Endothelial cell of hepatic sinusoid (primary cell): ENCODE results near the gene MPPED1.

ENCODE experiments used
- in situ Hi-C: cut with HindIII; loops from 2 replicates; pipeline ENCODE4 v1.10.0; 2017; ENCODE audit warnings: low sequenced_read_pairs

MPPED1 gene

DNA sequence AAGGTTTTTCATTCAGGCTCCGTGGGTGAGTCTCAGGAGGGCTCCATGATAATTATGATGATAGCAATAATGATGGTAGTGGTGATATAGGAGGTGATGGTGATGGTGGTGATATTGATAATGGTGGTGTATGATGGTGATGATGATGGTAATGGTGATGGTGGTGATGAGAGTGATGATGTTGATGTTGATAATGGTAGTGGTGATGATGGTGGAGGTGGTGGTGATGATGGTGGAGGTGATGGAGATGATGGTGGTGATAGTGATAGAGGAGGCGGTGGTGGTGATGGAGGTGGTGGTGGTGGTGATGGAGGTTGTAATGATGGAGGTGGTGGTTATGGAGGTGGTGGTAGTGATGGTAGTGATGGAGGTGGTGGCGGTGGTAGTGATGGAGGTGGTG, 79.4 kb downstream of the MPPED1 start:
- in situ Hi-C loops: no loop called here

DNA sequence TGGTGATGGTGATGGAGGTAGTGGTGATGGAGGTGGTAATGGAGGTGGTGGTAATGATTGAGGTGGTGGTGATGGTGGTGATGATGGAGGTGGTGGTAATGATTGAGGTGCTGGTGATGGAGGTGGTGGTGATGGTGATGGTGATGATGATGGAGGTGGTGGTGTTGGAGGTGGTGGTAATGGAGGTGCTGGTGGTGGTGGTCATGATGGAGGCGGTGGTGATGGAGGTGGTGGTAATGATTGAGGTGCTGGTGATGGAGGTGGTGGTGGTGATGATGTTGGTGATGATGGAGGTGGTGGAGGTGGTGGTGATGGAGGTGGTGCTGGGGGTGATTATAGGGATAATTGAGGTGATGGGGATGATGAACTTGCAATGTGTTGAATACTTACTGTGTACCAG, 79.9 kb downstream of the MPPED1 start:
- in situ Hi-C loops: no loop called here

DNA sequence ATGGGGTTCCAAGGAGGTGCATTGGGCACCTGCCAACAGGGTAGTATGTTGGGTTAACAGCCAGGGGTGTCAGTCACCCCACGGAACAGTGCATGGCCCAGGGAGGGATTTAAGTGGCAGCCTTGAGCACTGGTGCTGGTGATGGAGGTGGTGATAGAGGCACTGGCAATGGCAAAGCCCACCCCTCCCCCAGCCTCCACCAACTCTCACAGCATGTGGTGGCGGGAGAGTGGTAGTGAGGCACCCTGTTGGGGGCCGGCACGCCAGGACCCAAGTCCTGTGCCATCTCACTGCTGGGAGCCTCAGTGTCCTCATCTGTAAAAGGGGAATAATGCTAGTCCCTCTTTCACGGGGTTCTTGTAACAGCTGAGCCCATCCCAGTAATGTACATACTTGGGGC, 81.5 kb downstream of the MPPED1 start:
- in situ Hi-C loops: no loop called here

DNA sequence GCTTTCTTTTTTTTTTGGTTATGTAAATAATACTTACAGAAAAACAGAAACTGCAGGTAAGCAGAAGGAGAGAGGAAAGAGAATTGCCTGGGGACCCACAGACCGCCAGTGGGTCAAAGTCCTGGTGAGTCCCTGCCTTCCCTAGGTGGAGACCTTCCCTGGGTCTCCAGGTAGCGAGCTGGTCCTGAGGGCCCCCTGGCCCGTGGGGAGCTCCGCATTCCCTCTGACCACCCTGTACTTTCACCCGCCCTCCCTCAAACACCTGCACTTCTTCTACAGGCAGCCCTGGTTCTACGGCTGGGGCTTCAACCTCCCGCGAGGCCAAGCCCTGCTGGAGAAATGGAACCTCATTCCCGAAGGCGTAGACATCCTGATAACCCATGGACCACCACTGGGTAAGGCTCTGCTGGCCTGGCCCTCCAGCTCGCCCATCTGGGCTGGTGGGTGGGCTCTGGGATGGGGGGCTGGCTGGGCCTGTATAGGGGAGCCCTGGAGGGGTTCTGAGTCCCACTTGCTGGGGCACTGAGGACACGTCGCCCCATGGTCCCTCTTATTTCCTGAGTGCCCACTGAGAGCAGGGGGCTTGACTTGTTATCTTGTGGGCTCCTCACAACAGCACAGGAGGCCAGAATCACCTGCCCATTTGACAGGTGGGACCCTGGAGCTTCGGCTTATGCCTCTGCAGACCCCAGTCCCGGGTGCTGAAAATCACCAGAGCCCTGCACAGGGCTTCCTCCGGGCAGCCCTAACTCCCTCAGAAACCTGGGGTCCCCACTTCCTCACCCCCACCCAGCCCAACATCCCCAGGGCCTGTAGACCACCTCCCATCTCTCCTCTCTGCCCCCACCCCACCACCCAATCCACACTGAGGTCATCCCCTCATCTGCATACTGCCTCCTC, 86.4 kb downstream of the MPPED1 start:
- in situ Hi-C loops: no loop called here

DNA sequence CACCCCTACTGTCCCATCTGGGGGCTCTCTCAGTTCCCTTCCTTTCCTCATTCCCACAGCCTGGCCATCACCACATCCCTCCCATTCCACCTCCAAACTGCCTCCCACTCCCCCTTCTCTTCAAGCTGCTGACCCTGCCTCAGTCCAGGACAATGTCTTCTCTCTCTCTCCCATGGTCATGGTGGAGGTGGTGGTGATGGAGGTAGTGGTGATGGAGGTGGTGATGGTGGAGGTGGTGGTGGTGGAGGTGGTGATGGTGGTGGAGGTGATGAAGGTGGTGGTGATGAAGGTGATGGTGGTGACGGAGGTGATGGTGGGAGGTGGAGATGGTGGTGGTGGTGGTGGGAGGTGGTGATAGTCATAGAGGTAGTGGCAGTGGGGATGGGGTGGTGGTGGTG, 87.0 kb downstream of the MPPED1 start:
- in situ Hi-C loops: no loop called here

DNA sequence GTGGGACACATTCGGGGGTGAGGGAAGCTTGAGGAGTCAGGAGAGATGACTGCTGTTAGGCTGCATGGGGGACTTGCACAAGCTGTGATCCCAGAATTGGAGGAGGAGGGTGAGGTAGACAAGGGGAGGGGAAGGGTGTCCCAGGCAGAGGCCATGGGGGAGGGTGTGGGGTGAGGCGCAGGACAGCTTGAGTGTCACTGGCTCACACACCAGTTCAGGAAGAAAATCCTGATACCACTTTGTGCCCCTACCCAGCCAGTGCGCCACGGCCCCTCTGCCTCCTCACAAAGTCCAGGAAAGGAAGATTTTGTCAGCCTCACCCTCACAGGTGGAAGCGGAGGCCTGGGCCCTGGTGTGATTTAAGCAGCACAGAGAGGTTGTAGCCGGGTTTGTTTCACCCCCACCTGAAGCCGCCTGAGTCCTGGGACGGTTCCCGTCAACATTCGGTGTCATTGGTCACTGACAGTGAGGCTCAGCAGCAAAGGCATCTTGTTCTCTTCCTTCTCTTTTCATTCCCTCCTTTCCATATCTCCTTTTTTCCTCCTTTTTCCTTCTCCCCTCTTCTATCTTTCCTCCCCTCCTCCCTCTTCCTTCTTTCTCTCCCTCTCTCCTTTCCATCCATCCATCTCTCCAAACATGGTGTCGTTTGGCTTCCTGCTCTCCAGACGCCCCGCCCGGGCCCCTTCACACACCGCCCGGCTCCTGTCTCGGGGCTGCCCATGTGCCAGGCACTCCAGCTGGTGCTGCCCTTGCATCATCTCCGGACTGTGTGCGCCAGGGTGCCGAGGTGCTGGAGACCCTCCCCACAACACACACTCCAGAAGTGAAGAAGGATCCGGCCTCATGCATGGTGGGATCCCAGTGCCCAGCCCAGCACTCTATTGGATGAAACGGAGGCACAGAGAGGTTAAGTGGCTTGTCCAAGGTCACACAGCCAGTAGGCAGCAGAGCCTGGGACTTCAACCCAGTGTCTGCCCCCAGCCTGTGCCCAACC, 89.3 kb downstream of the MPPED1 start:
- in situ Hi-C loops: no loop called here

DNA sequence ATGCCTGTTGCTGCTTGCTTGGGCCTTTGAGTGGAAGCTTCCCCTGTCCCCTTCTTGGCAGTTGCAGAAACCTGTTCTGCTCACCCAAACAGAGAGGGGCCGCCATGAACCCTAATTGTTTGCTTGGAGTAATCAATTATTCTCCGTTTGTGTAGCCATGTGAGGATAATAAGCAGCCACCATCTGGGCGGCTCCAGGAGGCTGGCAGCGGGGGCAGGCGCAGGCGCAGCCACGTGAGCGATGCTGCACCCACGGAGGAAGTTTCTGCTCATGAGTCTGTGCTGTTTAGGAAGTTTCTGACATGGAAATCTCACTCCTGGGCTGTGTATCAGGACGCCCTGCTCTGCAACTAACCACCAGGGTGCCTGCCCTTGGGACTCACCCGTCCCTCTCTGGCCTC, 90.1 kb downstream of the MPPED1 start:
- in situ Hi-C loops: no loop called here

DNA sequence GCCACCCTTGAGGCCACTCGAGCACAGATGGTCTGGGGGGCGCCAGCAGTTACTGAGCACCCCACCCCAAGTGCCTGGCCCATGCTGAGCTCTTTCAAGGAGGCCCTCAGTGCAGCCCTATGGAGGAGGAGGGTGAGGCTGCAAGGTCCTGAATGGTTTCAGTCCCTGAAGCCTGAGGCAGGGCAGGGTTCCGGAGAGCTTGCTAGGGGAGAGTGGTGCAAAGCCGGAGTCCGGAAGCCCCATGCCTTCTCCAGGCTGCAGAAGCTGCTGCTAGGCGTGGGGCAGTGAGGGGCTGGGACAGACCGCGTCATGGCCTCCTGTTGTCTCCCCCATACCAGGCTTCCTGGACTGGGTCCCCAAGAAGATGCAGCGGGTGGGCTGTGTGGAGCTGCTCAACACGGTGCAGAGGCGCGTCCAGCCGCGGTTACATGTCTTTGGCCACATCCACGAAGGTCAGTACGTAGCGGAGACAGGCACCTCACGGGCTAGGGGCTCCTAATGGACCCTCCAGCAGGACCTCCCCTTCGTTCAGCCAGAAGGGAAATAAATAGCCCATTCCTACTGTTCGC, 90.6 kb downstream of the MPPED1 start:
- in situ Hi-C loops: no loop called here

DNA sequence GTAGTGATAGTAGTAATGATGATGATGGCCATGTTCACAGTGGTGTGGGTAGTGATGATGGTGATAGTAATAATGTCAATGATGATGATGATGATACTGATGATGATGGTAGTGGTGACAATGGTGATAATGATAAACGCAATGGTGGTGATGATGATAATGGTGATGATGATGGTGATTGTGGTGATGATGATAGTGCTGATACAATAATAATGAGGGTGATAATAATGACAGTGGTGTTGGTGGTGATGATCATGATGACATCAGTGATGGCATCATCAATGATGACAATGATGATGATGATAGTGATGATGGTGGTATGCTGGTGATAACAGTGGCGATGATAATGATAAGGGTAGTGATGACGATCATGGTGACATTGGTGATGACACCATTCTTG, 92.3 kb downstream of the MPPED1 start:
- in situ Hi-C loops: no loop called here

DNA sequence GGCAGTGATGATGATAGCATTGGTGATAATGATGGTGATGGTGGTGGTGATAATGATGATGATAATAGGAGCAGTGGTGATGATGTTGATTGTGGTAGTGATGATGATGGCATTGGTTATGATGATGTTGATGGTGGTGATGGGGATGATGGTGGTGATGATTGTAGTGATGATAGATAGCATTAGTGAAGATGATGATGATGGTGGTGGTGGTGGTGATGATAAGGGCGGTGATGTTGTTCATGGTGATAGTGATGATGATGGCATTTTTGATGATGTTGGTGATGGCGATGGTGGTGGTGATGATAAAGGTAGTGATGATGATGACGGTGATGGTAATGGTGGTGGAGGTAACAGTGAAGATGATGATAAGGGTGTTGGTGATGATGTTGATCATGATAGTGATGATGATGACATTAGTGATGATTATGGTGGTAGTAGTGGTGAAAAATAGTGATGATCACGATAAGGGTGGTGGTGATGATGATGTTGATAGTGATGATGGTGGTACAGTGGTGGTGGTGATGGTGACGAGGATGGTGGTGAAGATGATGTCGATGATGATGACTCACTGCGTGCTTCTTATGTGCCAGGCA, 93.0 kb downstream of the MPPED1 start:
- in situ Hi-C loops: no loop called here

DNA sequence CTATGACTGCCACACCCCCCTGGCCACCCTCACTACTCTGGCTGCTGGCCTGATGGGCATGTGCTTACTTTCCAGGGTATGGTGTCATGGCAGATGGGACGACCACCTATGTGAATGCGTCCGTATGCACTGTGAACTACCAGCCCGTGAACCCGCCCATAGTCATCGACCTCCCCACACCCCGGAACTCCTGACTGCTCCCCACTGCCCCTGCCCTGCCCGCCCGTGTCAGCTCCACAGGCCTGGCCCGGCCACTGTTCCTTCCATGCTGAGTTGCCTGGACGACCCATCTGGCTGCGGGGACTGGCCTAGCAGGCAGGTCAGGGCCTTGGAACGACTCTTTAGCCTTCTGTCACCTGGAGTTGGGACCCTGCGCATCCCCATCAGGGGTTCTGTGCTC, 93.6 kb downstream of the MPPED1 start:
- in situ Hi-C loops: no loop called here

DNA sequence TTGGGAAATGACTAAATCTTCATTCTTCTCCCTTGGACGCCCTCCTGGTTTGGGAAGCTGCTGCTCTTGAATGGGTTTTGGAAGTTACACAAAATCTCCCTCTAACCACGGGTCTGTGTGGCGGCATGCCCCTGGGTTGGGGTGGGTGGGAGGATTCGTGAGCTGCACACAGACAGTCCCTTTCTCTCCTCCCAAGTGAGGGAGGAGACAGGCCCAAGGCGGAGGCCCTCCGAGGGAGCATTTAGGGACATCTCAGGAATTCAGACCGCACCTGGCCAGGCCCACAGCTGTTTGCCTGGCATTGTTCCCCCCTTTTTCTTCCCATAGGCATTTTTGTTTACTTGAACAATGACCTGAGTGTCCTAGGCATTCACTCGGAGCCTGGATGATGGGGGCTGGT, 94.1 kb downstream of the MPPED1 start:
- in situ Hi-C loops: no loop called here

DNA sequence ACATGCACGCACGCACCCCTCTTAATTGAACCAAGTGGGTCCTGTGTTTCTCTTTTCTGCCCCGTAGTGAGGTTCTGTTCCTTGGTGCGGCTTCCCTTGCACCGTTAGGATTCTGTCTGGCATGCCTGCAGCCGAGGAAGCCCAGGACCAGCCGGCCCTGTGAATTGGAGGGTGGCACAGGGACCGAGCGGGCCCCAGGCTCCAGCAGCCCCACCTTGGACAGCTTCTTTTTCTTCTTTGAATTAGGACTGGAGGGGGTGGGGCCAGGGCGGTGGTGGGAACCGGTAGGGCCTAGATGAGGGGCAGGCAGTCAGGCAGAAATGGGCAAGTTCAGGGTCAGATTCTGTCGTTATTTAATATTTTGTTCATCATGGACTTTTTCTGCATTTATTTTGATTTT, 94.7 kb downstream of the MPPED1 start:
- in situ Hi-C loops: no loop called here

DNA sequence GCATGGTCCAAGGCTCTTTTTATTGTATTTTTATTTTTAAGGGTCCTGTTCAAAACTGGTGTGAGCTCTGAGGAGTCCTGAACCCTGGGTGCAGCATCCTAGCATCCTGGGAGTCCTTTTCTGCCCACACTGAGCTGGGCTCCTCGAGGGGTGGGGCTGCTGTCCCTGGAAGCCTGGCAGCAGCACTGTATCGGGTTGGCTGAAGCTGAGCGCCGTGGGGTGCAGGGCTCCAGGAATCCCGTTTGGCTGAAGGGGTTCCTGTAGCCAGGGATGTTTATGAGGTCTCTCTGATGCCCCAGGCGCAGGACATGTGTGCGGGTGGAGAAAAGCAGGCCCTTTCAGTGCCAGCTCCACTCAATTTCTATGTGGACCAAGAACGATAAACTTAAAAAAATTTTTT, 95.4 kb downstream of the MPPED1 start:
- in situ Hi-C loops: no loop called here

DNA sequence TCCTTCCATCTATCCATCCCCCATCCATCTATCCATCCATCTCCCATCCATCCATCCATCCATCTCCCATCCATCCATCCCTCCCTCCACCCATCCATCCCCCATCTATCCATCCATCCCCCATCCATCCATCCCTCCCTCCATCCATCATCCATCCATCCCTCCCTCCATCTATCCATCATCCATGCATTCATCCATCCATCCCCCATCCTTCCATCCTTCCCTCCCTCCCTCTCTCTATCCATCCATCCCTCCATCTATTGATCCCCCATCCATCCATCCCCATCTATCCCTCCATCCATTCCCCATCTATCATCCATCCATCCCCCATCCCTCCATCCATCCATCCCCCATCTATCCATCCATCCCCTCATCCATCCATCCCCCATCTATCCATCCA, 96.7 kb downstream of the MPPED1 start:
- in situ Hi-C loops: no loop called here

DNA sequence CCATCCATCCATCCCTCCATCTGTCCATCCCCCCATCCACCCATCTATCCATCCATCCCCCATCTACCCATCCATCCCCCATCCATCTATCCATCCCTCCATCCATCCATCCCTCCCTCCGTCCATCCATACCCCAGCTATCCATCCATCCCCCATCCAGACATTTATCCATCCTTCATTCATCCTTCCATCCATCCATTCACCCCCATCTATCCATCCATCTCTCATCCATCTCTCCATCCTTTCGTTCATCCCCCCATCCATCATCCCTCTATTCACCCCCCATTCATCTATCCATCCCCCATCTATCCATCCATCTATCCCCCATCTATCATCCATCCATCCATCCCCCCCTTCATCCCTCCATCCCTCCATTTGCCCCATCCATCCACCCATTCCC, 97.5 kb downstream of the MPPED1 start:
- in situ Hi-C loops: no loop called here

DNA sequence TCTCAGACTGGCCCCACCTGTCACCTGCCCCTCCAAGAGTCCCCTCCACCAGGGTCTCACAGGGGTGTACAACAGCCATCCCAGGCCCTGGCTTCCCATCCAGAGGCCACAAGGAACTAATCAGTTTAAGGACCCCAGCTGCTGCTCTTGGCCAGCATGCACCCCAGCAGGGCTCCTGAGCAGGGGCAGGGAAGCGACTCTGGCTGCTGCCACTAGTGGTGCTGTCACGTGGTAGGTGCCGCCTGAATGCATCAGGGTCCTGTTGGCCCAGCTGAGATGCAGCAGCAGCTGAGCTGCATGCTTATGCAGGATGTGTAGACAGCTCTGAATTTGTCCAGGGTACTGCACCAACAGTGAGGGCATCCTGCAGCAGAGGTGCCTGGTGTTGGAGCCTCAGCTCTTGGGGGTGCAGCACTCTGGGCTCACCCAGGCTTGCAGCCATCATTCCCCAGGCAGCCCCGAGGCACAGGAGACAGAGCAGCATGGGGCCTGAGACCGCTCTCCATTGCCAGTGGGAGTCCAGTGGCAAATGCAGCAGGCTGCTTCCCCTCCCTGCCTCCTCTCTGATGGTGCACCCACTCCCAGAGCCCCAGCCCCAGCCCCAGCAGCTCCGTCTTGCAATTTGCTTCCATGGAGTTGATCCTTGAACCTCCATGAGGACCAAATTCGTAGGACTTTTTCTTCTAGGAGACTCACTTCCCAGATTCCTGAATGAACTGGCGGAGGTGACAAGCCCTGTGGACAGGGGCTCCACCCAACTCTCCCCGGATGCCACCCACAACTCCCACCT, 98.7 kb downstream of the MPPED1 start:
- in situ Hi-C loops: no loop called here

DNA sequence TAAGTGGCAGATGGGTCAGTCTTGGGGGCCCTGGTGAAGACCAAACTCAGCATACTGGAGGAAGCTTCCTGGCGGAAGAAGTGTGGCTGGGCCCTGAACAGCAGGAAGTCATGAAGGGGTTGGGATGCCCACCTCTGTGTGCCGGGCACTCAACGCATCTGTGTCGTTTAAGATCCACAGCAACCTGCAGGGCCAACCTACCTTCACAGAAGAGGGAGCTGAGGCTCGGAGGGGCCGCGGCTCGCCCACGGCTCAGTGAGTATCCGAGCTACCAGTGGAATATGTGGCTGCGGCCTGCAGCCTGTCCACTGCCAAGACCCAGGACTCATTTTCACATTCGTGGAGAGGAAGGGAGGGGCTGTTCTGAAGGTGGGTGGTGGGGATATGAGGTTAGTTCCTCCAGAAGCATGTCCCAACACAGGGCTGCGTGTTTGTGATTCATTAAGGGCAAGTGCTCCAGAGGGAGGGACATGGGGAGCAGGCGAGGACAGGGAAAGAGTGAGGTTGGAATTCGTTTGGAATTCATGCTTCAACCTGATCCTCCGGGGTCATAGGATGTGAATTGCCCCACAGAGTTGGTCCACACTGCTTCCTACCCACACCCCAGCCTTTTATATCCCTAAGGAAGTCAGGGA, 99.6 kb downstream of the MPPED1 start:
- in situ Hi-C loops: no loop called here

DNA sequence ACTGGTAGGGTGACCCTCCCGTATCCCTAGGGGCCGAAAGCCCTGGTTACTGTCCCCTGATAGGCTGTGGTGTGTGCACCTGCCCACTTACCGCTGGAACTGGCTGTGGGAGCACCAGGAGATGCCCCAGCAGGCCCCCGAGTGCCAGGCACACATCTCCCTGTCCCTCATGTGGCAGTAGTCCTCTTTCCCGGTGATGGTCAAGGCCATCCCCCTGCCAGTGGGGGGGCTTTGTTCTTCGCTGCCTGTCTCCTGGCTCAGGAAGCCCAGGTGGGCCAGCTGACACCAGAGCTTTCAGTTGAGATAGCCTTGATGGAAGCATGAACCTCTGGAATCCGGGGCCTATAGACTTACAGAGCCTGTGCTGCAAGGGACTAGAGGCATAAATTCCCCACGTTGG, 100.5 kb downstream of the MPPED1 start:
- in situ Hi-C loops: no loop called here
